ENCODE measurements around the gene CUL9. TPM values are rescaled to one million over a fixed set of nuclear protein-coding genes. Genes with fewer than 3 reads are reported as not detected.

The CUL9 gene
- total and polyA plus RNA-seq, 2 donors from 2014 or later = 34.7 to 47.3 TPM

- FAIRE-seq (no peak), DNase-seq (peak in 1 of 5 donors; percentile 11)
- H3K9me3 ChIP-seq (ENCODE audit: control insufficient read depth in 2 of 3, insufficient read depth in 1 of 3, low read length in 3 of 3) = no peaks in the 10 kb centered on the region
- H3K9ac ChIP-seq (ENCODE audit: low read length in 3 of 3) = peak overlapping the region; percentile 7 to 70 (median 9)
- peaks cover 0 to 25% (median 23%) of the 10 kb centered on the region in 3 donors for H3K4me1 ChIP-seq (ENCODE audit: control insufficient read depth in 2 of 3, insufficient read depth in 2 of 3, low read depth in 1 of 3, low read length in 3 of 3)
- peak overlapping the region; percentile 12 to 91 (median 40) for H3K4me3 ChIP-seq (ENCODE audit: low read length in 3 of 3)
- intact Hi-C loops (cut with DNase I) = no loop called here
- H3K27ac ChIP-seq (ENCODE audit: low read depth in 2 of 2, low read length in 2 of 2) = peak overlapping the region; percentile 92 to 96
- TF ChIP-seq, protein P1, sequence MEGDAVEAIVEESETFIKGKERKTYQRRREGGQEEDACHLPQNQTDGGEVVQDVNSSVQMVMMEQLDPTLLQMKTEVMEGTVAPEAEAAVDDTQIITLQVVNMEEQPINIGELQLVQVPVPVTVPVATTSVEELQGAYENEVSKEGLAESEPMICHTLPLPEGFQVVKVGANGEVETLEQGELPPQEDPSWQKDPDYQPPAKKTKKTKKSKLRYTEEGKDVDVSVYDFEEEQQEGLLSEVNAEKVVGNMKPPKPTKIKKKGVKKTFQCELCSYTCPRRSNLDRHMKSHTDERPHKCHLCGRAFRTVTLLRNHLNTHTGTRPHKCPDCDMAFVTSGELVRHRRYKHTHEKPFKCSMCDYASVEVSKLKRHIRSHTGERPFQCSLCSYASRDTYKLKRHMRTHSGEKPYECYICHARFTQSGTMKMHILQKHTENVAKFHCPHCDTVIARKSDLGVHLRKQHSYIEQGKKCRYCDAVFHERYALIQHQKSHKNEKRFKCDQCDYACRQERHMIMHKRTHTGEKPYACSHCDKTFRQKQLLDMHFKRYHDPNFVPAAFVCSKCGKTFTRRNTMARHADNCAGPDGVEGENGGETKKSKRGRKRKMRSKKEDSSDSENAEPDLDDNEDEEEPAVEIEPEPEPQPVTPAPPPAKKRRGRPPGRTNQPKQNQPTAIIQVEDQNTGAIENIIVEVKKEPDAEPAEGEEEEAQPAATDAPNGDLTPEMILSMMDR (IDR thresholded peaks at IDR 0.05; ENCODE audit: borderline replicate concordance, extremely low read depth, insufficient read depth) = no peak
- H3K27me3 ChIP-seq (ENCODE audit: control insufficient read depth, insufficient read depth, low read length) = no peaks in the 10 kb centered on the region
- peaks cover 15 to 34% (median 17%) of the 10 kb centered on the region in 3 donors for H3K36me3 ChIP-seq (ENCODE audit: control insufficient read depth in 2 of 3, insufficient read depth in 3 of 3, low read length in 3 of 3)
Observed at GRCh38 chr6:43173591-43174262, 8.3 kb upstream of the CUL9 start.

DNA sequence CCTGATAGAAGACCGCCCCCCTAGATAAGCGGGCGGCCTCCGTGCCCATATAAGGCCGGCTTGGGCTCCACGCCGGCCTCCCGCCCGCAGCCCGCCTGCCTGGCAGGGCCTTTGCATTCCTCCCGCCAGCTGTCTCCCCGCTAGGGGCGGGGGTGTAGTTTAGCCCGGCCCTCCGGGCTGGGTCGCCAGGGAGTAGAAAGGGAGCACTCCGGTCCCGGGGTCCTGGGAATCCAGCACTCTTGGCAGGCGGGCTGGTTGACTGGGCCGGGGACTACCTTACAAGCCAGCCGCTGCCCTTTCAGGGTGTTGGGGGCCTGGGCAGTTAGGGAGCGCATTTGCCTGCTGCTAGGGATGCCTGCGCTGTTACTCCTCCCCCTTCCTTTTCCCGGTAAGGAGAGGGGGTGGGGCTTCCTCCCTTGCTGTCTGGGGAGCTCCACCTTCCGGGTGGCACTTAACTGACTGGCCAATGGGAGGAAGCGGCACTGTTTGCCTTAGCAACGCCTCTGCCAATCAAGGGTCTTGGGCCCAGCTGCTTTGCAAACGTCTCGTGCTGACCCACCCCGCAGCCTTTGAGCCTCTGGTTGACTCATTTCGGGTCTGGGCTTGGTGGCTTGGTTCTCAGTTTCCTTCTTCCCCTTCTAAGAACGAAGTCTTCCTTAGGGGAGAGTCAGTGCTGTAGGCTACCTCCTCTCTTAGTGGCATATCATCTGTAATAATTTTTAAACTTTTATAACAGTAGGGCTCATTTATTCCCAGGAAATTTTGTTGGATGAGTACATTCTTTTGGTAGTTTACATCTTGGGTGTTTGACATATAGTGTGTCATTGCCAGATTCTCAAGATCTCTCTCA, 7.5 kb upstream of the CUL9 start:
- intact Hi-C loops (cut with DNase I) = no loop called here
- FAIRE-seq = peak; percentile 92

GRCh38 chr6:43175676-43176422, 6.1 kb upstream of the CUL9 start:
- FAIRE-seq (no peak), DNase-seq (no peak)
- Histone ChIP-seq H3K9me3 (ENCODE audit: control insufficient read depth in 2 of 3, insufficient read depth in 1 of 3, low read length in 3 of 3) (no peaks in the 10 kb centered on the region), H3K4me1 (ENCODE audit: control insufficient read depth in 2 of 3, insufficient read depth in 2 of 3, low read depth in 1 of 3, low read length in 3 of 3) (peaks cover 0 to 23% (median 22%) of the 10 kb centered on the region in 3 donors), H3K4me3 (ENCODE audit: low read length in 3 of 3) (no peak overlapping the region), H3K27ac (ENCODE audit: low read depth in 2 of 2, low read length in 2 of 2) (no peak overlapping the region), H3K36me3 (ENCODE audit: control insufficient read depth in 2 of 3, insufficient read depth in 3 of 3, low read length in 3 of 3) (peaks cover 17 to 41% (median 21%) of the 10 kb centered on the region in 3 donors), H3K27me3 (ENCODE audit: control insufficient read depth, insufficient read depth, low read length) (no peaks in the 10 kb centered on the region), H3K9ac (ENCODE audit: low read length in 3 of 3) (no peak overlapping the region)
- TF ChIP-seq, protein P1 (IDR thresholded peaks at IDR 0.05; ENCODE audit: borderline replicate concordance, extremely low read depth, insufficient read depth) = no peak
- intact Hi-C loops (cut with DNase I) = no loop called here

More for the DNA sequence above, 7.5 kb upstream of the CUL9 start:
- H3K27ac ChIP-seq (ENCODE audit: low read depth in 2 of 2, low read length in 2 of 2) = peak overlapping the region; percentile 92 to 96
- H3K4me3 ChIP-seq (ENCODE audit: low read length in 3 of 3) = peak overlapping the region; percentile 44 to 91 (median 65)
- peak overlapping the region in 2 of 3 donors; percentile 9 to 70 for H3K9ac ChIP-seq (ENCODE audit: low read length in 3 of 3)
- H3K4me1 ChIP-seq (ENCODE audit: control insufficient read depth in 2 of 3, insufficient read depth in 2 of 3, low read depth in 1 of 3, low read length in 3 of 3) = peaks cover 0 to 25% (median 23%) of the 10 kb centered on the region in 3 donors
- no peaks in the 10 kb centered on the region for H3K27me3 ChIP-seq (ENCODE audit: control insufficient read depth, insufficient read depth, low read length)
- DNase-seq = peak; percentile 97 to 99 (median 98)
- TF ChIP-seq, protein P1 (IDR thresholded peaks at IDR 0.05; ENCODE audit: borderline replicate concordance, extremely low read depth, insufficient read depth) = peak; percentile 13
- peaks cover 17 to 40% (median 21%) of the 10 kb centered on the region in 3 donors for H3K36me3 ChIP-seq (ENCODE audit: control insufficient read depth in 2 of 3, insufficient read depth in 3 of 3, low read length in 3 of 3)
- no peaks in the 10 kb centered on the region for H3K9me3 ChIP-seq (ENCODE audit: control insufficient read depth in 2 of 3, insufficient read depth in 1 of 3, low read length in 3 of 3)

All from kidney (tissue), 14 donors.